A549 (cell line): ENCODE data around the gene SLC38A7. TPM values are rescaled to one million over a fixed set of nuclear protein-coding genes. Genes with fewer than 3 reads are reported as not detected.

Experiments used
- ATAC-seq, 2 experiments: fragments of 200-7000 bp in 1 of 2; fragments of >200 bp in 1 of 2; cut with Nextera tagmentation in 1 of 2; cut with Tn5 transposase in 1 of 2; 3 replicates each; pipeline versions ENCODE4 v1.8.0 to v1.9.1; 2018 to 2020; ENCODE audit warnings: mild to moderate bottlenecking in 1 of 2, moderate library complexity in 1 of 2
- CTCF ChIA-PET: fragments of 300-600 bp; sonication (Branson Sonifier 250); formaldehyde crosslinking; extraction: SDS; loops from one replicate; lab custom pipeline; 2021; ENCODE audit warnings: antibody characterized with exemption, inconsistent platforms; lab: Yijun Ruan, JAX
- POLR2A ChIA-PET: fragments of 350-600 bp; formaldehyde crosslinking; extraction: SDS; loops from one replicate; lab custom pipeline; 2021; ENCODE audit warnings: antibody characterized with exemption, inconsistent platforms; lab: Yijun Ruan, JAX
- DNase-seq, 2 experiments: peaks; one replicate each; pipeline versions ENCODE4 v3.0.0 to v3.0.0-alpha.2; 2011 to 2016; ENCODE audit warnings: low read depth in 1 of 2, low spot score in 1 of 2
- FAIRE-seq: peaks from 2 replicates; lab custom pipeline; 2011; peaks lifted over from hg19 to GRCh38; lab: Jason Lieb, UNC
- H3K27ac ChIP-seq, 2 experiments: fragments of >200 bp; sonication (Bioruptor Twin); formaldehyde crosslinking; 3 replicates each; pipeline ENCODE4 v1.5.1; 2016 to 2017
- H3K4me1 ChIP-seq: fragments of >200 bp; sonication (Bioruptor Twin); formaldehyde crosslinking; 3 replicates; pipeline ENCODE4 v1.6.1; 2016
- H3K4me2 ChIP-seq: fragments of >200 bp; sonication (Bioruptor Twin); formaldehyde crosslinking; 3 replicates; pipeline ENCODE4 v1.6.1; 2016
- H3K4me3 ChIP-seq: fragments of >200 bp; sonication (Bioruptor Twin); formaldehyde crosslinking; 3 replicates; pipeline ENCODE4 v1.5.1; 2016
- H3K9me3 ChIP-seq: fragments of >200 bp; sonication (Bioruptor Twin); formaldehyde crosslinking; 3 replicates; pipeline ENCODE4 v1.6.1; 2016
- BCL3 ChIP-seq: fragments of >200 bp; sonication (Bioruptor Twin); formaldehyde crosslinking; IDR thresholded peaks from 3 replicates; pipeline ENCODE4 v1.6.1; 2016
- CBX8 ChIP-seq: fragments of 200-600 bp; sonication (generic); IDR thresholded peaks from 2 replicates; pipeline ENCODE4 v1.6.1; 2016
- CHD4 ChIP-seq: fragments of 200-600 bp; sonication (generic); IDR thresholded peaks from 2 replicates; pipeline ENCODE4 v1.6.1; 2016; ENCODE audit warnings: antibody characterized with exemption, mild to moderate bottlenecking, borderline replicate concordance
- CTCF ChIP-seq: fragments of >200 bp; sonication (Bioruptor Twin); formaldehyde crosslinking; IDR thresholded peaks from 3 replicates; pipeline ENCODE4 v1.5.1; 2016
- EP300 ChIP-seq, 2 experiments: fragments of >200 bp; sonication (Bioruptor Twin); formaldehyde crosslinking; IDR thresholded peaks; 2 replicates in 1 of 2; 3 replicates in 1 of 2; pipeline ENCODE4 v1.6.1; 2016 to 2017
- FOSL2 ChIP-seq, 2 experiments: fragments of 450-650 bp in 1 of 2; fragments of >200 bp in 1 of 2; sonication (Bioruptor Twin) in 1 of 2; formaldehyde crosslinking; IDR thresholded peaks; 2 replicates each; pipeline versions ENCODE4 v1.5.0 to v1.6.1; 2016 to 2020; ENCODE audit warnings: mild to moderate bottlenecking in 1 of 2, moderate library complexity in 1 of 2
- FOXS1 ChIP-seq: fragments of 250-450 bp; sonication (Bioruptor Pico); IDR thresholded peaks from 2 replicates; pipeline ENCODE4 v1.5.0; 2020; ENCODE audit warnings: mild to moderate bottlenecking, moderate library complexity
- HEYL ChIP-seq: fragments of 250-450 bp; sonication (Bioruptor Pico); IDR thresholded peaks from 2 replicates; pipeline ENCODE4 v1.8.0; 2021; ENCODE audit warnings: mild to moderate bottlenecking, moderate library complexity
- HOXA7 ChIP-seq: fragments of 250-450 bp; sonication (Bioruptor Pico); IDR thresholded peaks from 2 replicates; pipeline ENCODE4 v1.5.0; 2020; ENCODE audit warnings: mild to moderate bottlenecking, moderate library complexity
- KDM1A ChIP-seq: fragments of 200-600 bp; sonication (generic); IDR thresholded peaks from 2 replicates; pipeline ENCODE4 v1.6.1; 2016; ENCODE audit warnings: low read depth, mild to moderate bottlenecking
- NFE2L2 ChIP-seq: fragments of 150-350 bp; conservative IDR thresholded peaks from 2 replicates; pipeline ENCODE4 v1.6.1; 2014; ENCODE audit warnings: low read length
- PHF8 ChIP-seq: fragments of 200-600 bp; sonication (generic); IDR thresholded peaks from 2 replicates; pipeline ENCODE4 v1.6.1; 2016; ENCODE audit warnings: low read depth, mild to moderate bottlenecking, antibody characterized with exemption, moderate library complexity, borderline replicate concordance
- RAD21 ChIP-seq, 2 experiments: fragments of >200 bp in 1 of 2; sonication (Bioruptor Twin) in 1 of 2; formaldehyde crosslinking in 1 of 2; IDR thresholded peaks in 1 of 2; conservative IDR thresholded peaks in 1 of 2; 2 replicates in 1 of 2; 3 replicates in 1 of 2; pipeline ENCODE4 v1.6.1; 2012 to 2018; ENCODE audit warnings: inconsistent platforms in 1 of 2
- RARB ChIP-seq: fragments of 250-450 bp; sonication (Bioruptor Pico); IDR thresholded peaks from 2 replicates; pipeline ENCODE4 v1.8.0; 2021; ENCODE audit warnings: mild to moderate bottlenecking, moderate library complexity
- SMC3 ChIP-seq: fragments of >200 bp; sonication (Bioruptor Twin); formaldehyde crosslinking; IDR thresholded peaks from 3 replicates; pipeline ENCODE4 v1.6.1; 2018; ENCODE audit warnings: inconsistent platforms
- TP53 ChIP-seq: fragments of 250-450 bp; sonication (Bioruptor Pico); IDR thresholded peaks from 2 replicates; pipeline ENCODE4 v1.5.0; 2021; ENCODE audit warnings: mild to moderate bottlenecking, moderate library complexity
- WGBS: methylation state at CpG from one replicate; pipeline ENCODE4 v1.1.6; 2017; ENCODE audit errors: missing lambda C conversion rate; 5-methylcytosine and 5-hydroxymethylcytosine counted together
- polyA plus RNA-seq, 4 experiments: library from polyadenylated mRNA; depleted of rRNA in 3 of 4; stranded (reverse); fragments of >200 nt; fragmentation: RNase III in 1 of 4; extraction: RNeasy Plus Mini Kit Qiagen cat#74134 plus additional on column Dnase treatment in 1 of 4; gene quantifications; 2 replicates in 3 of 4; 3 replicates in 1 of 4; pipeline ENCODE4 v1.2.3, GENCODE V29; 2011 to 2017
- TF ChIP-seq, protein P1 (sequence below): fragments of 150-350 bp; IDR thresholded peaks from 2 replicates; pipeline ENCODE4 v1.6.1; 2014; ENCODE audit warnings: low read depth, mild to moderate bottlenecking, low read length
- TF ChIP-seq, protein P2 (sequence below): fragments of 250-450 bp; sonication (Bioruptor Pico); IDR thresholded peaks from 2 replicates; pipeline ENCODE4 v1.5.0; 2021; ENCODE audit warnings: mild to moderate bottlenecking, moderate library complexity, borderline replicate concordance

SLC38A7 gene
- polyA plus RNA-seq, 2 of the 4 experiments (the other 2 are of a cell fraction): 8.4 to 19.9 TPM

DNA sequence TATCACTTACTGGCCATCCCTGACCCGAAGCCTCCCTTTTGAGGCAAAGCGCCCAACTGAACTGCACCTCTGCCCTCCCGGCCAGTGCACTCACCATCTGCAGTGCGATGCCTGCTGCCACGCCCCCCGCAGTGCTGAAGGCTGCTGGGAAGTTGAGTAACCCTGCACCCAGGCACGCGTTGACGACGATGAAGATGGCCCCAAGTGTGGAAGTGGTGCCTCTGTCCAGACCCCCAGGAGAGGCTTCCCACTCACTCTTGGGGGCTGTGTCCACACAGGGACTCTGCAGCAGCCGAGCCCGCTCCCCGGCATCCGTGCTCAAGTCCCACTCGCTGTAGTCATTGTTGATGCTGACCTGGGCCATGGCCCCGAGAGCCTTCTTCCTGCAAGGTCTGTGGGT is 4.8 kb downstream of the SLC38A7 start:
- Histone ChIP-seq H3K4me3 (no peak overlapping the region), H3K4me2 (no peak overlapping the region), H3K4me1 (peaks cover 7% of the 10 kb centered on the region), H3K9me3 (no peaks in the 10 kb centered on the region), H3K27ac (no peak overlapping the region)
- 91% methylated on average over 8 of the region's 16 CpGs for WGBS
- CTCF ChIA-PET: interaction anchor here (1.9 to 4.5 kb wide), 3 partner anchors 18 to 76 kb away, joined by 4 to 45 read pairs (median 14); no protein-coding TSS in a partner anchor
- TF ChIP-seq, protein P1, sequence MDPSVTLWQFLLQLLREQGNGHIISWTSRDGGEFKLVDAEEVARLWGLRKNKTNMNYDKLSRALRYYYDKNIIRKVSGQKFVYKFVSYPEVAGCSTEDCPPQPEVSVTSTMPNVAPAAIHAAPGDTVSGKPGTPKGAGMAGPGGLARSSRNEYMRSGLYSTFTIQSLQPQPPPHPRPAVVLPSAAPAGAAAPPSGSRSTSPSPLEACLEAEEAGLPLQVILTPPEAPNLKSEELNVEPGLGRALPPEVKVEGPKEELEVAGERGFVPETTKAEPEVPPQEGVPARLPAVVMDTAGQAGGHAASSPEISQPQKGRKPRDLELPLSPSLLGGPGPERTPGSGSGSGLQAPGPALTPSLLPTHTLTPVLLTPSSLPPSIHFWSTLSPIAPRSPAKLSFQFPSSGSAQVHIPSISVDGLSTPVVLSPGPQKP: no peak
- TF ChIP-seq, protein P2, sequence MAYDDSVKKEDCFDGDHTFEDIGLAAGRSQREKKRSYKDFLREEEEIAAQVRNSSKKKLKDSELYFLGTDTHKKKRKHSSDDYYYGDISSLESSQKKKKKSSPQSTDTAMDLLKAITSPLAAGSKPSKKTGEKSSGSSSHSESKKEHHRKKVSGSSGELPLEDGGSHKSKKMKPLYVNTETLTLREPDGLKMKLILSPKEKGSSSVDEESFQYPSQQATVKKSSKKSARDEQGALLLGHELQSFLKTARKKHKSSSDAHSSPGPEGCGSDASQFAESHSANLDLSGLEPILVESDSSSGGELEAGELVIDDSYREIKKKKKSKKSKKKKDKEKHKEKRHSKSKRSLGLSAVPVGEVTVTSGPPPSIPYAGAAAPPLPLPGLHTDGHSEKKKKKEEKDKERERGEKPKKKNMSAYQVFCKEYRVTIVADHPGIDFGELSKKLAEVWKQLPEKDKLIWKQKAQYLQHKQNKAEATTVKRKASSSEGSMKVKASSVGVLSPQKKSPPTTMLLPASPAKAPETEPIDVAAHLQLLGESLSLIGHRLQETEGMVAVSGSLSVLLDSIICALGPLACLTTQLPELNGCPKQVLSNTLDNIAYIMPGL (CRISPR knock-in tag): no peak
- no peak for TF ChIP-seq BCL3
- TF ChIP-seq KDM1A: no peak
- no peak for TF ChIP-seq CHD4
- TF ChIP-seq TP53 (CRISPR knock-in tag): no peak
- no peak for TF ChIP-seq EP300 (IDR thresholded peaks at IDR 0.05)
- TF ChIP-seq NFE2L2: no peak
- TF ChIP-seq CBX8: no peak
- TF ChIP-seq FOXS1 (CRISPR knock-in tag): no peak
- POLR2A ChIA-PET: no interaction called here
- DNase-seq (no peak), FAIRE-seq (no peak), ATAC-seq (no peak)

GRCh38 chr16:58678716-58679115 is 5.9 kb downstream of the SLC38A7 start:
- WGBS: 68% methylated on average over 3 of the region's 3 CpGs
- peak in 1 of 2 experiments; percentile 55 for DNase-seq
- TF ChIP-seq SMC3: peak; percentile 44
- peak; percentile 38 to 55; a peak in 4 of 5 replicates for TF ChIP-seq RAD21 (conservative IDR thresholded peaks at IDR 0.05 in 1 of 2, IDR thresholded peaks at IDR 0.05 in 1 of 2)
- peak; percentile 30; the same call in 2 of the 3 replicates for TF ChIP-seq CTCF
- TF ChIP-seq RARB (CRISPR knock-in tag): no peak
- no peak overlapping the region for H3K27ac ChIP-seq
- no peaks in the 10 kb centered on the region for H3K9me3 ChIP-seq
- FAIRE-seq: no peak
- ATAC-seq: peak; percentile 66 to 83; a peak in 5 of 6 replicates
- ChIA-PET CTCF (interaction anchor here (0.6 to 4.5 kb wide), 8 partner anchors 14 to 191 kb away, joined by 3 to 45 read pairs (median 6); no protein-coding TSS in a partner anchor), POLR2A (interaction anchor here (1.1 kb wide), 1 partner anchor 78 kb away, joined by 6 read pairs; no protein-coding TSS in a partner anchor)
- H3K4me1 ChIP-seq: peaks cover 4% of the 10 kb centered on the region; the same call in 1 of the 3 replicates
- H3K4me2 ChIP-seq: no peak overlapping the region
- no peak overlapping the region for H3K4me3 ChIP-seq

DNA sequence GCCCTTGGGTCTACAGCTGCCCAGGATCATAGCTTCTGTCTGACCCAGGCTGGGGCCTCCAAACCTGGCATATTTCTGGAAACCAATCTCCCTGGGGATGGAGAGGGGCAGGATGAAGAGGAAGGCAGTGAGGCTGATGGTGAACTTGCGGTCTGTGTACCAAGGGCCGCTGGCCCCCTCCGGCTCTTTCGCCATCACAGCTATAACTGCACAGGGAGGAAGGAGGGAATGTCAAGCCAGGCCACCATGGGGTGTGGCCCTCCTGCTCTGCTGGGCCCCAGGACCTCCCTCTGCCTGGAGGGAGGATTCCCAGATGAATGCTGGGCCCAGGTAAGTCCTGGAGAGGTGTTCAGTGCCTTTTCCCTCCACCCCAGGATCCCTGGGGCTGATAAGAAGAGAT is 6.3 kb downstream of the SLC38A7 start:
- DNase-seq (no peak), FAIRE-seq (no peak)
- Histone ChIP-seq H3K4me2 (no peak overlapping the region), H3K4me1 (no peaks in the 10 kb centered on the region; the same call in 2 of the 3 replicates), H3K9me3 (no peaks in the 10 kb centered on the region), H3K4me3 (no peak overlapping the region)
- 85% methylated on average over 4 of the region's 4 CpGs for WGBS
- CTCF ChIA-PET: interaction anchor here (1.2 to 4.5 kb wide), 8 partner anchors 13 to 342 kb away, joined by 3 to 45 read pairs (median 6); no protein-coding TSS in a partner anchor
- TF ChIP-seq KDM1A (no peak), HEYL (no peak), PHF8 (no peak), HOXA7 (CRISPR knock-in tag) (no peak), FOSL2 (IDR thresholded peaks at IDR 0.05) (no peak), FOSL2 (CRISPR knock-in tag; IDR thresholded peaks at IDR 0.05) (no peak)
- TF ChIP-seq, all 56 proteins: peak for 0
- POLR2A ChIA-PET: interaction anchor here (1.1 kb wide), 1 partner anchor 78 kb away, joined by 6 read pairs; no protein-coding TSS in a partner anchor
- no peak overlapping the region for H3K27ac ChIP-seq
- no peak for ATAC-seq
